GM23248 (cell line): ENCODE measurements around the gene C4A.

ENCODE experiments used
- EZH2 ChIP-seq: fragments of 200-600 bp; sonication (generic); IDR thresholded peaks from 2 replicates; pipeline ENCODE4 v1.6.1; 2018; ENCODE audit warnings: antibody characterized with exemption, mild to moderate bottlenecking; ENCODE audit not compliant: insufficient read depth, poor library complexity, severe bottlenecking
- EZH2phosphoT487 ChIP-seq: fragments of 200-600 bp; sonication (generic); IDR thresholded peaks from 2 replicates; pipeline ENCODE4 v1.6.1; 2018; ENCODE audit warnings: antibody characterized with exemption, moderate library complexity, mild to moderate bottlenecking, low read depth; ENCODE audit not compliant: insufficient read depth

- no peak for TF ChIP-seq EZH2
- no peak for TF ChIP-seq EZH2phosphoT487
These were observed 64.7 kb downstream of the C4A start for GRCh38 chr6:32046450-32047083.
